Measurements from ENCODE around the gene ANKRD22. TPM values are rescaled to one million over a fixed set of nuclear protein-coding genes. Genes with fewer than 3 reads are reported as not detected.
A peak's percentile ranks its signal among the peaks of the same experiment; 100 is the strongest.

ANKRD22 gene
- total and polyA plus RNA-seq, 2 of the 8 experiments (the other 6 are each of a cell fraction or from before 2014, with no cell fraction given): 0.68 TPM; not detected in 1

- DNase-seq (ENCODE audit: low read depth in 1 of 2, low spot score in 2 of 2) (peak in 1 of 2 experiments; percentile 80), FAIRE-seq (peak; percentile 95)
- Histone ChIP-seq H3K4ac (replicated peaks; ENCODE audit: insufficient read length, low read depth, low read length) (no peak overlapping the region), H3K36me3 (ENCODE audit: control insufficient read depth in 2 of 4, insufficient read depth in 4 of 4, low read length in 3 of 4) (no peaks in the 10 kb centered on the region), H2AK5ac (ENCODE audit: low read depth, low read length) (no peak overlapping the region), H3K4me1 (replicated peaks in 1 of 4; ENCODE audit: control insufficient read depth in 3 of 4, insufficient read depth in 4 of 4, low read length in 3 of 4) (no peaks in the 10 kb centered on the region), H4K20me1 (replicated peaks in 1 of 2; ENCODE audit: control insufficient read depth in 1 of 2, insufficient read depth in 2 of 2, low read length in 2 of 2) (no peaks in the 10 kb centered on the region), H3K27me3 (replicated peaks in 1 of 4; ENCODE audit: control insufficient read depth in 3 of 4, extremely low read depth in 1 of 4, insufficient read depth in 3 of 4, low read length in 3 of 4) (no peaks in the 10 kb centered on the region), H2AFZ (ENCODE audit: low read length) (no peak overlapping the region), H4K5ac (ENCODE audit: insufficient read length, low read depth, low read length) (no peak overlapping the region), H2BK5ac (ENCODE audit: low read depth, low read length) (no peak overlapping the region), H3K9me3 (ENCODE audit: insufficient read depth in 2 of 2, low read depth in 1 of 2, low read length in 1 of 2) (no peaks in the 10 kb centered on the region), H3K23ac (ENCODE audit: insufficient read length) (no peak overlapping the region), H3K79me1 (ENCODE audit: low read depth, low read length) (no peaks in the 10 kb centered on the region), H2BK120ac (replicated peaks; ENCODE audit: low read depth, low read length) (no peak overlapping the region), H2BK20ac (ENCODE audit: low read length) (no peak overlapping the region), H3K56ac (replicated peaks; ENCODE audit: insufficient read length, low read depth, low read length) (no peak overlapping the region), H4K8ac (ENCODE audit: extremely low read depth, insufficient read depth, low read length) (no peak overlapping the region), H3K18ac (ENCODE audit: extremely low read depth, low read length) (no peak overlapping the region), H3K23me2 (ENCODE audit: low read depth, low read length) (no peaks in the 10 kb centered on the region), H4K91ac (replicated peaks; ENCODE audit: insufficient read length, low read length) (no peak overlapping the region), H3K4me3 (ENCODE audit: extremely low read depth in 1 of 4, insufficient read depth in 2 of 4, low read depth in 3 of 4, low read length in 4 of 4) (no peak overlapping the region), H2BK12ac (ENCODE audit: low read depth, low read length) (no peak overlapping the region), H3K79me2 (ENCODE audit: control insufficient read depth in 1 of 2, insufficient read depth in 2 of 2, low read length in 2 of 2) (no peaks in the 10 kb centered on the region), H2BK15ac (ENCODE audit: low read length) (no peak overlapping the region), H3K4me2 (ENCODE audit: insufficient read depth in 1 of 2, low read depth in 2 of 2, low read length in 2 of 2) (no peak overlapping the region), H3K14ac (ENCODE audit: insufficient read length) (no peak overlapping the region), H3K9ac (replicated peaks in 1 of 4; ENCODE audit: extremely low read depth in 1 of 4, low read depth in 3 of 4, low read length in 3 of 4) (no peak overlapping the region), H3K27ac (ENCODE audit: low read depth, low read length) (no peak overlapping the region)
- ChIA-PET CTCF (ENCODE audit: partially characterized antibody) (interaction anchor here (0.7 to 7.2 kb wide), 73 partner anchors 8 to 535 kb away, joined by 3 to 279 read pairs (median 5); partner anchors contain the start of genes ANKRD22, FAS, LIPN and STAMBPL1), POLR2A (ENCODE audit: partially characterized antibody) (interaction anchor here (1.4 kb wide), 1 partner anchor 45 kb away, joined by 4 read pairs; the partner anchor contains the start of gene STAMBPL1)
- no peak for TF ChIP-seq BCL11A (IDR thresholded peaks at IDR 0.05; ENCODE audit: low read depth in 2 of 2, low read length in 2 of 2)
- peak; percentile 69 to 95 (median 87) for TF ChIP-seq CTCF (IDR thresholded peaks at IDR 0.05; ENCODE audit: control extremely low read depth in 1 of 3, insufficient read depth in 1 of 3, low read depth in 1 of 3, low read length in 3 of 3)
- no peak for TF ChIP-seq EGR1 (IDR thresholded peaks at IDR 0.05; ENCODE audit: borderline replicate concordance, low read depth, low read length)
- TF ChIP-seq RAD21 (IDR thresholded peaks at IDR 0.05 in 1 of 2, conservative IDR thresholded peaks at IDR 0.05 in 1 of 2; ENCODE audit: low read depth in 2 of 2, low read length in 2 of 2): peak; percentile 97 to 98
- no peak for TF ChIP-seq RXRA (IDR thresholded peaks at IDR 0.05; ENCODE audit: insufficient read depth, low read depth, low read length)
- no peak for TF ChIP-seq SRF (IDR thresholded peaks at IDR 0.05; ENCODE audit: low read depth, low read length)
- TF ChIP-seq TEAD4 (IDR thresholded peaks at IDR 0.05; ENCODE audit: low read depth, low read length): 0 out of 2 replicates have a peak, but pooled peaks have one; percentile 8
- WGBS, 2 experiments (ENCODE audit: extremely low coverage in 1 of 2, insufficient coverage in 1 of 2, insufficient read length in 1 of 2, insufficient replicate concordance in 2 of 2, low coverage in 1 of 2, low lambda C conversion rate in 2 of 2, missing lambda C conversion rate in 1 of 2): 23% methylated on average over 10 of the region's 10 CpGs; no CpG with 5 or more reads in 1 of the 2 experiments
Observed at GRCh38 chr10:88835096-88835909, 16.3 kb downstream of the ANKRD22 start.
